HG03103 (cell line): ENCODE results near the gene IGFLR1.
"Not testable (repeated sequence)": the region's sequence is repeated elsewhere in the genome, so short reads cannot be mapped to it uniquely, and the experiment has no call there.

ENCODE experiments used
- ATAC-seq: cut with Tn5 transposase; IDR thresholded peaks from one replicate; pipeline ENCODE4 v1.9.1; 2021; ENCODE audit warnings: low read depth; ENCODE audit not compliant: unreplicated experiment

IGFLR1 gene

GRCh38 chr19:35727053-35727955, 14.9 kb downstream of the IGFLR1 start:
- no peak for ATAC-seq

- no peak for ATAC-seq
Observed at GRCh38 chr19:35725216-35725861, 16.9 kb downstream of the IGFLR1 start.

- ATAC-seq = no peak
Observed at GRCh38 chr19:35724560-35724959, 17.7 kb downstream of the IGFLR1 start.

GRCh38 chr19:35724132-35724531, 18.1 kb downstream of the IGFLR1 start:
- ATAC-seq = not testable (repeated sequence)

- ATAC-seq = no peak
Observed at GRCh38 chr19:35723671-35724070, 18.6 kb downstream of the IGFLR1 start.

- no peak for ATAC-seq
Observed at GRCh38 chr19:35722897-35723296, 19.4 kb downstream of the IGFLR1 start.

GRCh38 chr19:35722461-35722860, 19.8 kb downstream of the IGFLR1 start:
- no peak for ATAC-seq

- no peak for ATAC-seq
Observed at GRCh38 chr19:35721374-35721773, 20.9 kb downstream of the IGFLR1 start.

GRCh38 chr19:35720648-35721047, 21.6 kb downstream of the IGFLR1 start:
- ATAC-seq = no peak

GRCh38 chr19:35720163-35720524, 22.1 kb downstream of the IGFLR1 start:
- no peak for ATAC-seq

GRCh38 chr19:35719402-35720162, 22.7 kb downstream of the IGFLR1 start:
- ATAC-seq = no peak

- no peak for ATAC-seq
Observed at GRCh38 chr19:35718345-35719041, 23.8 kb downstream of the IGFLR1 start.

GRCh38 chr19:35717665-35718344, 24.4 kb downstream of the IGFLR1 start, which contains the start of gene KMT2B:
Gene KMT2B (plus strand): TSS chr19:35718003. CDS start chr19:35718019, 16 bp downstream.
- no peak for ATAC-seq

- peak; percentile 51 for ATAC-seq
Observed at GRCh38 chr19:35716801-35717664, 25.2 kb downstream of the IGFLR1 start.

GRCh38 chr19:35715981-35716800, 26.1 kb downstream of the IGFLR1 start:
- no peak for ATAC-seq

GRCh38 chr19:35715355-35715809, 26.9 kb downstream of the IGFLR1 start:
- no peak for ATAC-seq

- no peak for ATAC-seq
Observed at GRCh38 chr19:35714601-35715354, 27.5 kb downstream of the IGFLR1 start.
